HepG2 (cell line): ENCODE measurements around the gene SERPINF2. TPM values are rescaled to one million over a fixed set of nuclear protein-coding genes. Genes with fewer than 3 reads are reported as not detected.
A peak's percentile ranks its signal among the peaks of the same experiment; 100 is the strongest.

ENCODE experiments used
- AKNA ChIP-seq: sonication (generic); formaldehyde crosslinking; IDR thresholded peaks from 2 replicates; pipeline ENCODE4 v1.4.0; 2020; ENCODE audit warnings: missing genetic modification reagents, borderline replicate concordance
- ATF7 ChIP-seq, 2 experiments: fragments of 450-650 bp in 1 of 2; sonication (generic) in 1 of 2; formaldehyde crosslinking in 1 of 2; IDR thresholded peaks; 2 replicates each; pipeline versions ENCODE4 v1.4.0 to v1.6.1; 2016 to 2020; ENCODE audit warnings: antibody characterized with exemption in 1 of 2, mild to moderate bottlenecking in 1 of 2, missing genetic modification reagents in 1 of 2
- NFE2 ChIP-seq: sonication (generic); formaldehyde crosslinking; IDR thresholded peaks from 2 replicates; pipeline ENCODE4 v1.4.0; 2020; ENCODE audit warnings: missing genetic modification reagents
- RBM39 ChIP-seq: fragments of 200-400 bp; formaldehyde crosslinking; IDR thresholded peaks from one replicate; pipeline ENCODE4 v1.6.1; 2018; ENCODE audit warnings: antibody characterized with exemption, mild to moderate bottlenecking, low read depth, low read length; ENCODE audit not compliant: poor library complexity, severe bottlenecking
- ZFX ChIP-seq: sonication (generic); formaldehyde crosslinking; IDR thresholded peaks from 2 replicates; pipeline ENCODE4 v1.4.0; 2020; ENCODE audit warnings: mild to moderate bottlenecking, low read depth, missing genetic modification reagents, moderate library complexity
- ZNF33A ChIP-seq: sonication (generic); formaldehyde crosslinking; IDR thresholded peaks from 2 replicates; pipeline ENCODE4 v1.5.1; 2020; ENCODE audit warnings: missing genetic modification reagents, mild to moderate bottlenecking, moderate library complexity, borderline replicate concordance
- ZNF570 ChIP-seq: sonication (generic); formaldehyde crosslinking; IDR thresholded peaks from 2 replicates; pipeline ENCODE4 v1.4.0; 2020; ENCODE audit warnings: mild to moderate bottlenecking, missing genetic modification reagents, borderline replicate concordance
- ZNF724P ChIP-seq: sonication (generic); formaldehyde crosslinking; IDR thresholded peaks from 2 replicates; pipeline ENCODE4 v1.8.0; 2022; ENCODE audit warnings: missing genetic modification reagents, borderline replicate concordance
- ZNF772 ChIP-seq: sonication (generic); formaldehyde crosslinking; IDR thresholded peaks from 2 replicates; pipeline ENCODE4 v1.5.0; 2020; ENCODE audit warnings: mild to moderate bottlenecking, missing genetic modification reagents
- ZSCAN9 ChIP-seq: IDR thresholded peaks from 2 replicates; pipeline ENCODE4 v1.6.1; 2016; ENCODE audit warnings: borderline replicate concordance
- polyA plus RNA-seq, 8 experiments: library from polyadenylated mRNA; depleted of rRNA in 3 of 8; stranded (reverse) in 7 of 8; unstranded in 1 of 8; fragments of >200 nt; fragmentation: Illumina TruSeq in 4 of 8; extraction: Trizol in 4 of 8; gene quantifications; 2 replicates each; pipeline versions ENCODE4 v1.2.1 to v1.2.3, GENCODE V29; 2011 to 2016; ENCODE audit warnings: low read depth in 4 of 8, missing spikeins in 1 of 8, mixed read lengths in 1 of 8; ENCODE audit not compliant: insufficient read depth in 1 of 8
- total RNA-seq, 5 experiments: library from RNA; depleted of rRNA; stranded (reverse); fragments of >200 nt; fragmentation: Illumina TruSeq; extraction: Trizol; gene quantifications; 2 replicates each; pipeline ENCODE4 v1.2.3, GENCODE V29; 2016; ENCODE audit warnings: low read depth in 1 of 5
- TF ChIP-seq, protein P1 (sequence below): sonication (generic); formaldehyde crosslinking; IDR thresholded peaks from 2 replicates; pipeline ENCODE4 v1.8.0; 2022; ENCODE audit warnings: missing genetic modification reagents, mild to moderate bottlenecking, borderline replicate concordance
- TF ChIP-seq, protein P2 (sequence below): sonication (generic); formaldehyde crosslinking; IDR thresholded peaks from 2 replicates; pipeline ENCODE4 v1.4.0; 2020; ENCODE audit warnings: mild to moderate bottlenecking, missing genetic modification reagents, borderline replicate concordance
- TF ChIP-seq, protein P3 (sequence below): sonication (generic); formaldehyde crosslinking; IDR thresholded peaks from 2 replicates; pipeline ENCODE4 v1.4.0; 2020; ENCODE audit warnings: missing genetic modification reagents

Gene SERPINF2
- total and polyA plus RNA-seq, 2 of the 13 experiments (the other 11 are each of a cell fraction or from before 2014, with no cell fraction given) = 309 to 548 TPM

GRCh38 chr17:1754430-1755112 is 11.9 kb downstream of the SERPINF2 start (continued):
- TF ChIP-seq AKNA (CRISPR knock-in tag) = no peak
- TF ChIP-seq, protein P1, sequence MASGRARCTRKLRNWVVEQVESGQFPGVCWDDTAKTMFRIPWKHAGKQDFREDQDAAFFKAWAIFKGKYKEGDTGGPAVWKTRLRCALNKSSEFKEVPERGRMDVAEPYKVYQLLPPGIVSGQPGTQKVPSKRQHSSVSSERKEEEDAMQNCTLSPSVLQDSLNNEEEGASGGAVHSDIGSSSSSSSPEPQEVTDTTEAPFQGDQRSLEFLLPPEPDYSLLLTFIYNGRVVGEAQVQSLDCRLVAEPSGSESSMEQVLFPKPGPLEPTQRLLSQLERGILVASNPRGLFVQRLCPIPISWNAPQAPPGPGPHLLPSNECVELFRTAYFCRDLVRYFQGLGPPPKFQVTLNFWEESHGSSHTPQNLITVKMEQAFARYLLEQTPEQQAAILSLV (CRISPR knock-in tag) = no peak
- no peak for TF ChIP-seq ATF7 (IDR thresholded peaks at IDR 0.05)
- no peak for TF ChIP-seq ATF7 (CRISPR knock-in tag; IDR thresholded peaks at IDR 0.05)
- TF ChIP-seq ZSCAN9 = no peak
- TF ChIP-seq RBM39 = peak; percentile 63
- TF ChIP-seq NFE2 (CRISPR knock-in tag) = no peak
- TF ChIP-seq ZNF772 (CRISPR knock-in tag) = no peak
- TF ChIP-seq, protein P2, sequence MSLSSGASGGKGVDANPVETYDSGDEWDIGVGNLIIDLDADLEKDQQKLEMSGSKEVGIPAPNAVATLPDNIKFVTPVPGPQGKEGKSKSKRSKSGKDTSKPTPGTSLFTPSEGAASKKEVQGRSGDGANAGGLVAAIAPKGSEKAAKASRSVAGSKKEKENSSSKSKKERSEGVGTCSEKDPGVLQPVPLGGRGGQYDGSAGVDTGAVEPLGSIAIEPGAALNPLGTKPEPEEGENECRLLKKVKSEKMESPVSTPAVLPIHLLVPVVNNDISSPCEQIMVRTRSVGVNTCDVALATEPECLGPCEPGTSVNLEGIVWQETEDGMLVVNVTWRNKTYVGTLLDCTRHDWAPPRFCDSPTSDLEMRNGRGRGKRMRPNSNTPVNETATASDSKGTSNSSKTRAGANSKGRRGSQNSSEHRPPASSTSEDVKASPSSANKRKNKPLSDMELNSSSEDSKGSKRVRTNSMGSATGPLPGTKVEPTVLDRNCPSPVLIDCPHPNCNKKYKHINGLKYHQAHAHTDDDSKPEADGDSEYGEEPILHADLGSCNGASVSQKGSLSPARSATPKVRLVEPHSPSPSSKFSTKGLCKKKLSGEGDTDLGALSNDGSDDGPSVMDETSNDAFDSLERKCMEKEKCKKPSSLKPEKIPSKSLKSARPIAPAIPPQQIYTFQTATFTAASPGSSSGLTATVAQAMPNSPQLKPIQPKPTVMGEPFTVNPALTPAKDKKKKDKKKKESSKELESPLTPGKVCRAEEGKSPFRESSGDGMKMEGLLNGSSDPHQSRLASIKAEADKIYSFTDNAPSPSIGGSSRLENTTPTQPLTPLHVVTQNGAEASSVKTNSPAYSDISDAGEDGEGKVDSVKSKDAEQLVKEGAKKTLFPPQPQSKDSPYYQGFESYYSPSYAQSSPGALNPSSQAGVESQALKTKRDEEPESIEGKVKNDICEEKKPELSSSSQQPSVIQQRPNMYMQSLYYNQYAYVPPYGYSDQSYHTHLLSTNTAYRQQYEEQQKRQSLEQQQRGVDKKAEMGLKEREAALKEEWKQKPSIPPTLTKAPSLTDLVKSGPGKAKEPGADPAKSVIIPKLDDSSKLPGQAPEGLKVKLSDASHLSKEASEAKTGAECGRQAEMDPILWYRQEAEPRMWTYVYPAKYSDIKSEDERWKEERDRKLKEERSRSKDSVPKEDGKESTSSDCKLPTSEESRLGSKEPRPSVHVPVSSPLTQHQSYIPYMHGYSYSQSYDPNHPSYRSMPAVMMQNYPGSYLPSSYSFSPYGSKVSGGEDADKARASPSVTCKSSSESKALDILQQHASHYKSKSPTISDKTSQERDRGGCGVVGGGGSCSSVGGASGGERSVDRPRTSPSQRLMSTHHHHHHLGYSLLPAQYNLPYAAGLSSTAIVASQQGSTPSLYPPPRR (CRISPR knock-in tag) = 0 out of 2 replicates have a peak, but pooled peaks have one; percentile 6
- TF ChIP-seq ZNF33A (CRISPR knock-in tag) = no peak
- no peak for TF ChIP-seq ZNF570
- no peak for TF ChIP-seq ZNF724P
- TF ChIP-seq, protein P3, sequence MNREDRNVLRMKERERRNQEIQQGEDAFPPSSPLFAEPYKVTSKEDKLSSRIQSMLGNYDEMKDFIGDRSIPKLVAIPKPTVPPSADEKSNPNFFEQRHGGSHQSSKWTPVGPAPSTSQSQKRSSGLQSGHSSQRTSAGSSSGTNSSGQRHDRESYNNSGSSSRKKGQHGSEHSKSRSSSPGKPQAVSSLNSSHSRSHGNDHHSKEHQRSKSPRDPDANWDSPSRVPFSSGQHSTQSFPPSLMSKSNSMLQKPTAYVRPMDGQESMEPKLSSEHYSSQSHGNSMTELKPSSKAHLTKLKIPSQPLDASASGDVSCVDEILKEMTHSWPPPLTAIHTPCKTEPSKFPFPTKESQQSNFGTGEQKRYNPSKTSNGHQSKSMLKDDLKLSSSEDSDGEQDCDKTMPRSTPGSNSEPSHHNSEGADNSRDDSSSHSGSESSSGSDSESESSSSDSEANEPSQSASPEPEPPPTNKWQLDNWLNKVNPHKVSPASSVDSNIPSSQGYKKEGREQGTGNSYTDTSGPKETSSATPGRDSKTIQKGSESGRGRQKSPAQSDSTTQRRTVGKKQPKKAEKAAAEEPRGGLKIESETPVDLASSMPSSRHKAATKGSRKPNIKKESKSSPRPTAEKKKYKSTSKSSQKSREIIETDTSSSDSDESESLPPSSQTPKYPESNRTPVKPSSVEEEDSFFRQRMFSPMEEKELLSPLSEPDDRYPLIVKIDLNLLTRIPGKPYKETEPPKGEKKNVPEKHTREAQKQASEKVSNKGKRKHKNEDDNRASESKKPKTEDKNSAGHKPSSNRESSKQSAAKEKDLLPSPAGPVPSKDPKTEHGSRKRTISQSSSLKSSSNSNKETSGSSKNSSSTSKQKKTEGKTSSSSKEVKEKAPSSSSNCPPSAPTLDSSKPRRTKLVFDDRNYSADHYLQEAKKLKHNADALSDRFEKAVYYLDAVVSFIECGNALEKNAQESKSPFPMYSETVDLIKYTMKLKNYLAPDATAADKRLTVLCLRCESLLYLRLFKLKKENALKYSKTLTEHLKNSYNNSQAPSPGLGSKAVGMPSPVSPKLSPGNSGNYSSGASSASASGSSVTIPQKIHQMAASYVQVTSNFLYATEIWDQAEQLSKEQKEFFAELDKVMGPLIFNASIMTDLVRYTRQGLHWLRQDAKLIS (CRISPR knock-in tag) = no peak
- TF ChIP-seq ZFX (CRISPR knock-in tag) = 0 out of 2 replicates have a peak, but pooled peaks have one; percentile 18
